Mammary epithelial cell (primary cell): Measurements from ENCODE around the gene MTMR10.

Source experiments
- EZH2 ChIP-seq: IDR thresholded peaks from 2 replicates; pipeline ENCODE4 v1.6.1; 2012; ENCODE audit warnings: low read length, inconsistent platforms, borderline replicate concordance
- TF ChIP-seq, protein P1 (sequence below), 2 donors: IDR thresholded peaks in 1 of 2; conservative IDR thresholded peaks in 1 of 2; 2 replicates each; pipeline ENCODE4 v1.5.1; 2011 to 2012; ENCODE audit warnings: inconsistent platforms in 2 of 2, low read length in 2 of 2, mild to moderate bottlenecking in 2 of 2, control low read depth in 1 of 2, low read depth in 1 of 2; ENCODE audit not compliant: insufficient read depth in 1 of 2; ENCODE audit errors: extremely low read depth in 1 of 2

DNA sequence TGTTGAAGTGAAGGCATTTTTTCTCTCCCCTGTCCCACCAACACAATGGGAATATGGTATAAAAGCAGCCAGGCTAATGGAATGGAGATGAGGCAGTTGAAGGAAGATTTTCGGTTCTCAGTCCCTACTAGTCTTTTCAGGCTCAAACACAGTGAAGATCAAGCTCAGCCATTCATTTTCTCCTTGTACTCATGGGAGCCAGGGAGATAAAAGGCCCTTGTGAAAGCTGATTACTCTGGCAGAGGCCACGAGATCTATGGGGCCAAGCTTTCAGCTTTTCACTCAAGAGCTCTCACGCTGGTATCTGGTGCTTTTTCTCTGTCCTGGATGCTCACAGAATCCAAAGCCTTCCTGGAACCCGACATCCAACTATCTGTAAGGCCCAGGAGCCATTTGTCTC is 102.2 kb downstream of the MTMR10 start:
- TF ChIP-seq EZH2, result no peak
- TF ChIP-seq, protein P1, sequence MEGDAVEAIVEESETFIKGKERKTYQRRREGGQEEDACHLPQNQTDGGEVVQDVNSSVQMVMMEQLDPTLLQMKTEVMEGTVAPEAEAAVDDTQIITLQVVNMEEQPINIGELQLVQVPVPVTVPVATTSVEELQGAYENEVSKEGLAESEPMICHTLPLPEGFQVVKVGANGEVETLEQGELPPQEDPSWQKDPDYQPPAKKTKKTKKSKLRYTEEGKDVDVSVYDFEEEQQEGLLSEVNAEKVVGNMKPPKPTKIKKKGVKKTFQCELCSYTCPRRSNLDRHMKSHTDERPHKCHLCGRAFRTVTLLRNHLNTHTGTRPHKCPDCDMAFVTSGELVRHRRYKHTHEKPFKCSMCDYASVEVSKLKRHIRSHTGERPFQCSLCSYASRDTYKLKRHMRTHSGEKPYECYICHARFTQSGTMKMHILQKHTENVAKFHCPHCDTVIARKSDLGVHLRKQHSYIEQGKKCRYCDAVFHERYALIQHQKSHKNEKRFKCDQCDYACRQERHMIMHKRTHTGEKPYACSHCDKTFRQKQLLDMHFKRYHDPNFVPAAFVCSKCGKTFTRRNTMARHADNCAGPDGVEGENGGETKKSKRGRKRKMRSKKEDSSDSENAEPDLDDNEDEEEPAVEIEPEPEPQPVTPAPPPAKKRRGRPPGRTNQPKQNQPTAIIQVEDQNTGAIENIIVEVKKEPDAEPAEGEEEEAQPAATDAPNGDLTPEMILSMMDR (conservative IDR thresholded peaks at IDR 0.05 in 1 of 2, IDR thresholded peaks at IDR 0.05 in 1 of 2; ENCODE audit: extremely low read depth in 1 of 2, insufficient read depth in 1 of 2, low read depth in 1 of 2, low read length in 2 of 2), result no peak
